Measurements from ENCODE around the gene VNN1.

GRCh38 chr6:132643547-132643946, 70.3 kb downstream of the VNN1 start:
- no peak for TF ChIP-seq CTCF (conservative IDR thresholded peaks at IDR 0.05; ENCODE audit: low read length)
- no peak for TF ChIP-seq EZH2phosphoT487 (IDR thresholded peaks at IDR 0.05; ENCODE audit: borderline replicate concordance)
